CD4-positive, alpha-beta T cell treated with Interleukin-15 for 4 hours (primary cell): ENCODE data around the gene UGGT1.
A peak's percentile ranks its signal among the peaks of the same experiment; 100 is the strongest.

ENCODE experiments used
- DNase-seq: peaks from one replicate; pipeline ENCODE4 v3.0.0-alpha.2; 2020; ENCODE audit warnings: low spot score

UGGT1 gene

GRCh38 chr2:128090945-128091725 is at the start of gene UGGT1:
Gene UGGT1, plus strand, starts transcription at chr2:128091200. Its CDS starts 158 bp downstream, at chr2:128091358.
- DNase-seq = peak; percentile 95

GRCh38 chr2:128041561-128041960 is 49.4 kb upstream of the UGGT1 start:
- no peak for DNase-seq

GRCh38 chr2:128043041-128043440 is 48.0 kb upstream of the UGGT1 start:
- no peak for DNase-seq

- DNase-seq = no peak
Observed at GRCh38 chr2:128053331-128053730, 37.7 kb upstream of the UGGT1 start.

- DNase-seq = no peak
Observed at GRCh38 chr2:128054104-128054885, 36.7 kb upstream of the UGGT1 start.

GRCh38 chr2:128057334-128057733 is 33.7 kb upstream of the UGGT1 start:
- DNase-seq = no peak

GRCh38 chr2:128058114-128058513 is 32.9 kb upstream of the UGGT1 start:
- DNase-seq = no peak

GRCh38 chr2:128062571-128062970 is 28.4 kb upstream of the UGGT1 start:
- no peak for DNase-seq

- DNase-seq = no peak
Observed at GRCh38 chr2:128064353-128064752, 26.6 kb upstream of the UGGT1 start.

- no peak for DNase-seq
Observed at GRCh38 chr2:128069769-128070168, 21.2 kb upstream of the UGGT1 start.

- no peak for DNase-seq
Observed at GRCh38 chr2:128073278-128073677, 17.7 kb upstream of the UGGT1 start.

- DNase-seq = no peak
Observed at GRCh38 chr2:128076461-128077106, 14.4 kb upstream of the UGGT1 start.

GRCh38 chr2:128084757-128085156 is 6.2 kb upstream of the UGGT1 start:
- no peak for DNase-seq

GRCh38 chr2:128086244-128086643 is 4.8 kb upstream of the UGGT1 start:
- no peak for DNase-seq

- no peak for DNase-seq
Observed at GRCh38 chr2:128090575-128090944, 440 bp upstream of the UGGT1 start.

- peak; percentile 3 for DNase-seq
Observed at GRCh38 chr2:128091726-128092080, 703 bp downstream of the UGGT1 start.

- no peak for DNase-seq
Observed at GRCh38 chr2:128092656-128093055, 1.7 kb downstream of the UGGT1 start.

- DNase-seq = no peak
Observed at GRCh38 chr2:128093762-128094161, 2.8 kb downstream of the UGGT1 start.

GRCh38 chr2:128095201-128095600 is 4.2 kb downstream of the UGGT1 start:
- no peak for DNase-seq

GRCh38 chr2:128103407-128103806 is 12.4 kb downstream of the UGGT1 start:
- DNase-seq = no peak

GRCh38 chr2:128105072-128105471 is 14.1 kb downstream of the UGGT1 start:
- no peak for DNase-seq

- DNase-seq = no peak
Observed at GRCh38 chr2:128108166-128108565, 17.2 kb downstream of the UGGT1 start.

- DNase-seq = no peak
Observed at GRCh38 chr2:128109243-128109642, 18.2 kb downstream of the UGGT1 start.
